Body of pancreas (tissue), 4 donors: ENCODE data around the gene COL23A1.

Experiments used
- POLR2A ChIP-seq, 3 donors: fragments of 450-650 bp; IDR thresholded peaks; one replicate each; pipeline ENCODE4 v1.6.1; 2016; ENCODE audit warnings: antibody characterized with exemption in 3 of 3, mild to moderate bottlenecking in 2 of 3
- TF ChIP-seq, protein P1 (sequence below), 7 experiments: fragments of 450-650 bp in 4 of 7; fragments of 200-600 bp in 3 of 7; sonication (generic) in 3 of 7; IDR thresholded peaks; one replicate each; pipeline ENCODE4 v1.5.1; 2016 to 2019; ENCODE audit warnings: antibody characterized with exemption in 7 of 7

GRCh38 chr5:178349075-178349511 is 241.1 kb downstream of the COL23A1 start:
- TF ChIP-seq, protein P1, sequence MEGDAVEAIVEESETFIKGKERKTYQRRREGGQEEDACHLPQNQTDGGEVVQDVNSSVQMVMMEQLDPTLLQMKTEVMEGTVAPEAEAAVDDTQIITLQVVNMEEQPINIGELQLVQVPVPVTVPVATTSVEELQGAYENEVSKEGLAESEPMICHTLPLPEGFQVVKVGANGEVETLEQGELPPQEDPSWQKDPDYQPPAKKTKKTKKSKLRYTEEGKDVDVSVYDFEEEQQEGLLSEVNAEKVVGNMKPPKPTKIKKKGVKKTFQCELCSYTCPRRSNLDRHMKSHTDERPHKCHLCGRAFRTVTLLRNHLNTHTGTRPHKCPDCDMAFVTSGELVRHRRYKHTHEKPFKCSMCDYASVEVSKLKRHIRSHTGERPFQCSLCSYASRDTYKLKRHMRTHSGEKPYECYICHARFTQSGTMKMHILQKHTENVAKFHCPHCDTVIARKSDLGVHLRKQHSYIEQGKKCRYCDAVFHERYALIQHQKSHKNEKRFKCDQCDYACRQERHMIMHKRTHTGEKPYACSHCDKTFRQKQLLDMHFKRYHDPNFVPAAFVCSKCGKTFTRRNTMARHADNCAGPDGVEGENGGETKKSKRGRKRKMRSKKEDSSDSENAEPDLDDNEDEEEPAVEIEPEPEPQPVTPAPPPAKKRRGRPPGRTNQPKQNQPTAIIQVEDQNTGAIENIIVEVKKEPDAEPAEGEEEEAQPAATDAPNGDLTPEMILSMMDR (IDR thresholded peaks at IDR 0.05) = no peak
- TF ChIP-seq POLR2A (IDR thresholded peaks at IDR 0.05) = no peak
